Measurements from ENCODE around the gene RPL29. TPM values are rescaled to one million over a fixed set of nuclear protein-coding genes. Genes with fewer than 3 reads are reported as not detected.

RPL29 gene
- total and polyA plus RNA-seq, 5 donors from 2014 or later: 1,128 to 1,661 (median 1,243) TPM

- Histone ChIP-seq H3K36me3 (ENCODE audit: control insufficient read depth, insufficient read depth, low read length) (no peaks in the 10 kb centered on the region), H3K27me3 (ENCODE audit: control insufficient read depth, insufficient read depth, low read length) (no peaks in the 10 kb centered on the region), H3K27ac (ENCODE audit: insufficient read depth, low read length, poor library complexity, severe bottlenecking) (no peak overlapping the region), H3K4me3 (ENCODE audit: low read depth, low read length) (no peak overlapping the region), H3K9me3 (ENCODE audit: control insufficient read depth in 2 of 2, low read length in 2 of 2) (no peaks in the 10 kb centered on the region), H3K4me1 (ENCODE audit: control insufficient read depth, insufficient read depth, low read length, poor library complexity, severe bottlenecking) (peaks cover 16% of the 10 kb centered on the region)
- H3K27me3 Mint-ChIP-seq: peaks cover 17% of the 10 kb centered on the region
- DNase-seq (no peak), ATAC-seq (ENCODE audit: low read depth in 2 of 2) (no peak)
- peaks cover 0 to 21% (median 5%) of the 10 kb centered on the region in 4 donors for H3K4me1 Mint-ChIP-seq
- H3K4me3 Mint-ChIP-seq: no peak overlapping the region
- H3K9me3 Mint-ChIP-seq: no peaks in the 10 kb centered on the region
- no peak overlapping the region for H3K27ac Mint-ChIP-seq
- no peaks in the 10 kb centered on the region for H3K36me3 Mint-ChIP-seq
These were observed 7.1 kb upstream of the RPL29 start for GRCh38 chr3:52002748-52003147.

- Mint-ChIP-seq H3K4me1 (peaks cover 0 to 24% (median 5%) of the 10 kb centered on the region in 4 donors), H3K9me3 (no peaks in the 10 kb centered on the region), H3K27me3 (peaks cover 17% of the 10 kb centered on the region), H3K27ac (peak overlapping the region in 1 of 3 donors; percentile 7), H3K36me3 (no peaks in the 10 kb centered on the region), H3K4me3 (peak overlapping the region in 3 of 4 donors; percentile 8 to 63 (median 28))
- no peaks in the 10 kb centered on the region for H3K9me3 ChIP-seq (ENCODE audit: control insufficient read depth in 2 of 2, low read length in 2 of 2)
- no peaks in the 10 kb centered on the region for H3K36me3 ChIP-seq (ENCODE audit: control insufficient read depth, insufficient read depth, low read length)
- no peaks in the 10 kb centered on the region for H3K27me3 ChIP-seq (ENCODE audit: control insufficient read depth, insufficient read depth, low read length)
- peaks cover 16% of the 10 kb centered on the region for H3K4me1 ChIP-seq (ENCODE audit: control insufficient read depth, insufficient read depth, low read length, poor library complexity, severe bottlenecking)
- H3K4me3 ChIP-seq (ENCODE audit: low read depth, low read length): no peak overlapping the region
- ATAC-seq (ENCODE audit: low read depth in 2 of 2) (peak; percentile 93 to 94), DNase-seq (peak; percentile 80 to 85 (median 82))
- no peak overlapping the region for H3K27ac ChIP-seq (ENCODE audit: insufficient read depth, low read length, poor library complexity, severe bottlenecking)
These were observed 5.8 kb upstream of the RPL29 start for GRCh38 chr3:52001443-52001974.

- peaks cover 17% of the 10 kb centered on the region for H3K27me3 Mint-ChIP-seq
- ATAC-seq (ENCODE audit: low read depth in 2 of 2) (no peak), DNase-seq (no peak)
- H3K27ac Mint-ChIP-seq: no peak overlapping the region
- no peak overlapping the region for H3K27ac ChIP-seq (ENCODE audit: insufficient read depth, low read length, poor library complexity, severe bottlenecking)
- peaks cover 0 to 25% (median 14%) of the 10 kb centered on the region in 4 donors for H3K4me1 Mint-ChIP-seq
- no peaks in the 10 kb centered on the region for H3K9me3 Mint-ChIP-seq
- no peaks in the 10 kb centered on the region for H3K27me3 ChIP-seq (ENCODE audit: control insufficient read depth, insufficient read depth, low read length)
- H3K4me3 Mint-ChIP-seq: peak overlapping the region in 1 of 4 donors; percentile 40
- H3K4me1 ChIP-seq (ENCODE audit: control insufficient read depth, insufficient read depth, low read length, poor library complexity, severe bottlenecking): peaks cover 17% of the 10 kb centered on the region
- H3K9me3 ChIP-seq (ENCODE audit: control insufficient read depth in 2 of 2, low read length in 2 of 2): no peaks in the 10 kb centered on the region
- peaks cover 6% of the 10 kb centered on the region for H3K36me3 Mint-ChIP-seq
- no peak overlapping the region for H3K4me3 ChIP-seq (ENCODE audit: low read depth, low read length)
- peaks cover under 1% of the 10 kb centered on the region for H3K36me3 ChIP-seq (ENCODE audit: control insufficient read depth, insufficient read depth, low read length)
These were observed 4.2 kb upstream of the RPL29 start for GRCh38 chr3:51999846-52000245.

DNA sequence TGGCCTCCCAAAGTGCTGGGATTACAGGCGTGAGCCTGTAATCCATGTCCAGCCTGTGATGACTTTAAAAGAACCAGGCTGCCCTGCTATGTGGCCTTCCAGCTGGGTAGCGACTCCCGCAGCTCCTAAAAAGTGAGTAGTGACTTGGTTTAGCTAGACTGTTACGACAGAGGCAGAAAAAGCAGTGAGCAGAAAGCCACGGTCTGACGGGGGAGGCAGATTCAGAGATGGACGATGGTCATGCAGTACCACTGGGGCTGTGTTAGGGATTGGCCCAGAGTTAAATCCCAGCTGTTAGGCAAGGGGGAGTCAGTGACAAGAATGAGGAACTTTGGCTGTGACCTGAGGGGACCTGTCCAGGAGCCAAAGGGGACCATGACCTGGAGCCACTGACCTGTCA is 3.1 kb upstream of the RPL29 start:
- no peak for DNase-seq
- Mint-ChIP-seq H3K9me3 (no peaks in the 10 kb centered on the region), H3K36me3 (peaks cover 13% of the 10 kb centered on the region), H3K27ac (no peak overlapping the region), H3K4me1 (peaks cover 0 to 34% (median 23%) of the 10 kb centered on the region in 4 donors), H3K27me3 (peaks cover 17% of the 10 kb centered on the region), H3K4me3 (no peak overlapping the region)
- Histone ChIP-seq H3K27me3 (ENCODE audit: control insufficient read depth, insufficient read depth, low read length) (no peaks in the 10 kb centered on the region), H3K4me3 (ENCODE audit: low read depth, low read length) (no peak overlapping the region), H3K36me3 (ENCODE audit: control insufficient read depth, insufficient read depth, low read length) (peaks cover 10% of the 10 kb centered on the region), H3K27ac (ENCODE audit: insufficient read depth, low read length, poor library complexity, severe bottlenecking) (no peak overlapping the region), H3K9me3 (ENCODE audit: control insufficient read depth in 2 of 2, low read length in 2 of 2) (no peaks in the 10 kb centered on the region), H3K4me1 (ENCODE audit: control insufficient read depth, insufficient read depth, low read length, poor library complexity, severe bottlenecking) (peaks cover 25% of the 10 kb centered on the region)
- ATAC-seq (ENCODE audit: low read depth in 2 of 2): no peak

GRCh38 chr3:51997935-51998596 is 2.4 kb upstream of the RPL29 start:
- Mint-ChIP-seq H3K9me3 (no peaks in the 10 kb centered on the region), H3K27me3 (peaks cover 17% of the 10 kb centered on the region), H3K4me3 (peak overlapping the region in 1 of 4 donors; percentile 23), H3K36me3 (peaks cover 13% of the 10 kb centered on the region), H3K27ac (peak overlapping the region in 1 of 3 donors; percentile 24), H3K4me1 (peaks cover 0 to 38% (median 25%) of the 10 kb centered on the region in 4 donors)
- Histone ChIP-seq H3K4me1 (ENCODE audit: control insufficient read depth, insufficient read depth, low read length, poor library complexity, severe bottlenecking) (peaks cover 25% of the 10 kb centered on the region), H3K36me3 (ENCODE audit: control insufficient read depth, insufficient read depth, low read length) (peaks cover 10% of the 10 kb centered on the region), H3K4me3 (ENCODE audit: low read depth, low read length) (no peak overlapping the region), H3K27me3 (ENCODE audit: control insufficient read depth, insufficient read depth, low read length) (no peaks in the 10 kb centered on the region), H3K9me3 (ENCODE audit: control insufficient read depth in 2 of 2, low read length in 2 of 2) (no peaks in the 10 kb centered on the region), H3K27ac (ENCODE audit: insufficient read depth, low read length, poor library complexity, severe bottlenecking) (no peak overlapping the region)
- ATAC-seq (ENCODE audit: low read depth in 2 of 2) (no peak), DNase-seq (no peak)

DNA sequence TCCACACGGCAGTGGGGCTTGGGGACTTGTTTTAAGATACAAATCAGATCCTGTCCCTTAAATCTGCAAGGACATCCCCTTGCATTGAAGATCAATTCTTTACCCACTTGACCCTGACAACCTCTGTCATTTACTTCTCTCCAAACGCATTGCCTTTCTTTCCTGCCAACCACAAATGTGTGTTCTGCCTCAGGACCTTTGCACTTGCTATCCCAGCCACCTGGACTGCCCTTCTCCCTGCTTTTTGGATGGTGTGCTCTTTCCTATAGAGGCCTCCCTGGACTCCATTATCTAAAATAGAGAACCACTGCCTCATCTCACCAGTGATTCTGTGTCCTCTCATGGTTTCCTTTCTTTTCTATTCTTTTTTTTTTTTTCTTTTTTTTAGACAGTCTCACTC is 1.5 kb upstream of the RPL29 start:
- peaks cover 17% of the 10 kb centered on the region for H3K36me3 ChIP-seq (ENCODE audit: control insufficient read depth, insufficient read depth, low read length)
- DNase-seq: no peak
- H3K9me3 ChIP-seq (ENCODE audit: control insufficient read depth in 2 of 2, low read length in 2 of 2): no peaks in the 10 kb centered on the region
- H3K4me3 Mint-ChIP-seq: peak overlapping the region in 3 of 4 donors; percentile 44 to 72 (median 44)
- H3K4me1 Mint-ChIP-seq: peaks cover 0 to 43% (median 31%) of the 10 kb centered on the region in 4 donors
- no peaks in the 10 kb centered on the region for H3K27me3 ChIP-seq (ENCODE audit: control insufficient read depth, insufficient read depth, low read length)
- H3K27me3 Mint-ChIP-seq: peaks cover 17% of the 10 kb centered on the region
- no peaks in the 10 kb centered on the region for H3K9me3 Mint-ChIP-seq
- H3K4me3 ChIP-seq (ENCODE audit: low read depth, low read length): no peak overlapping the region
- peaks cover 13% of the 10 kb centered on the region for H3K36me3 Mint-ChIP-seq
- H3K27ac ChIP-seq (ENCODE audit: insufficient read depth, low read length, poor library complexity, severe bottlenecking): no peak overlapping the region
- ATAC-seq (ENCODE audit: low read depth in 2 of 2): no peak
- peak overlapping the region in 1 of 3 donors; percentile 91 for H3K27ac Mint-ChIP-seq
- peaks cover 30% of the 10 kb centered on the region for H3K4me1 ChIP-seq (ENCODE audit: control insufficient read depth, insufficient read depth, low read length, poor library complexity, severe bottlenecking)

GRCh38 chr3:51994530-51994929 is 1.2 kb downstream of the RPL29 start:
- peaks cover 17% of the 10 kb centered on the region for H3K36me3 Mint-ChIP-seq
- Histone ChIP-seq H3K36me3 (ENCODE audit: control insufficient read depth, insufficient read depth, low read length) (peaks cover 21% of the 10 kb centered on the region), H3K4me3 (ENCODE audit: low read depth, low read length) (peak overlapping the region; percentile 88), H3K27me3 (ENCODE audit: control insufficient read depth, insufficient read depth, low read length) (no peaks in the 10 kb centered on the region), H3K4me1 (ENCODE audit: control insufficient read depth, insufficient read depth, low read length, poor library complexity, severe bottlenecking) (peaks cover 25% of the 10 kb centered on the region), H3K27ac (ENCODE audit: insufficient read depth, low read length, poor library complexity, severe bottlenecking) (peak overlapping the region; percentile 89), H3K9me3 (ENCODE audit: control insufficient read depth in 2 of 2, low read length in 2 of 2) (no peaks in the 10 kb centered on the region)
- H3K27me3 Mint-ChIP-seq: peaks cover 10% of the 10 kb centered on the region
- ATAC-seq (ENCODE audit: low read depth in 2 of 2) (no peak), DNase-seq (no peak)
- H3K9me3 Mint-ChIP-seq: no peaks in the 10 kb centered on the region
- H3K4me3 Mint-ChIP-seq: peak overlapping the region; percentile 95 to 100 (median 99)
- H3K27ac Mint-ChIP-seq: peak overlapping the region; percentile 95 to 100 (median 100)
- H3K4me1 Mint-ChIP-seq: peaks cover 0 to 44% (median 29%) of the 10 kb centered on the region in 4 donors
